ENCODE measurements around the gene ZDHHC4. TPM values are rescaled to one million over a fixed set of nuclear protein-coding genes. Genes with fewer than 3 reads are reported as not detected.

Gene ZDHHC4
- total RNA-seq, 1 experiment from 2014 or later: 62.0 TPM

- Histone ChIP-seq H2BK12ac (ENCODE audit: insufficient read length, low read depth, low read length) (no peak within 1 kb of the TSS), H4K8ac (replicated peaks; ENCODE audit: insufficient read length, low read depth, low read length) (no peak within 1 kb of the TSS), H4K20me1 (ENCODE audit: control insufficient read depth, insufficient read depth, insufficient read length) (no peaks in the 10 kb centered on the region), H2AFZ (ENCODE audit: low read length) (no peak within 1 kb of the TSS), H3K4me1 (ENCODE audit: insufficient read depth, low read length) (peaks cover 5% of the 10 kb centered on the region), H3K27me3 (ENCODE audit: insufficient read depth, low read length) (no peaks in the 10 kb centered on the region), H3K56ac (ENCODE audit: insufficient read length, low read depth, low read length) (no peak within 1 kb of the TSS), H3K27ac (ENCODE audit: insufficient read length, low read depth, low read length) (no peak within 1 kb of the TSS), H3K9me3 (ENCODE audit: control insufficient read depth, low read depth, low read length) (no peaks in the 10 kb centered on the region), H3K4me2 (ENCODE audit: insufficient read depth, insufficient read length, low read length) (peak within 1 kb of the TSS; percentile 83), H3K18ac (ENCODE audit: insufficient read length, low read depth, low read length) (no peak within 1 kb of the TSS), H3K23me2 (ENCODE audit: insufficient read length, low read depth, low read length, poor library complexity, severe bottlenecking) (peaks cover 11% of the 10 kb centered on the region), H3K9ac (ENCODE audit: extremely low read depth, insufficient read length, low read length) (no peak within 1 kb of the TSS), H2BK15ac (ENCODE audit: low read depth, low read length) (no peak within 1 kb of the TSS), H4K91ac (ENCODE audit: insufficient read length, low read depth, low read length) (no peak within 1 kb of the TSS), H3K4ac (ENCODE audit: low read depth, low read length) (no peak within 1 kb of the TSS), H2BK20ac (ENCODE audit: low read depth, low read length, poor library complexity, severe bottlenecking) (no peak within 1 kb of the TSS), H3K79me2 (ENCODE audit: insufficient read depth, low read length) (no peaks in the 10 kb centered on the region), H2AK5ac (ENCODE audit: insufficient read length, low read length) (no peak within 1 kb of the TSS), H2BK5ac (ENCODE audit: insufficient read length, low read length) (no peak within 1 kb of the TSS), H3T11ph (ENCODE audit: low read length) (no peak within 1 kb of the TSS), H3K79me1 (ENCODE audit: insufficient read depth, low read depth, low read length, poor library complexity, severe bottlenecking) (no peaks in the 10 kb centered on the region), H4K5ac (ENCODE audit: insufficient read length, low read depth, low read length) (no peak within 1 kb of the TSS), H3K23ac (ENCODE audit: insufficient read length, low read depth, low read length) (no peak within 1 kb of the TSS), H3K14ac (ENCODE audit: insufficient read depth, low read length) (no peak within 1 kb of the TSS; the same call in 1 of the 2 replicates), H2BK120ac (ENCODE audit: low read depth, low read length, poor library complexity, severe bottlenecking) (no peak within 1 kb of the TSS)
- DNase-seq: no peak
- peak within 1 kb of the TSS in 2 of 3 experiments; percentile 30 to 57; a peak in 3 of 7 replicates for H3K27ac Mint-ChIP-seq
- no peaks in the 10 kb centered on the region; a peak in 1 of 5 replicates for H3K9me3 Mint-ChIP-seq
- H3K36me3 Mint-ChIP-seq (ENCODE audit: insufficient read depth in 1 of 3, low read depth in 3 of 3): peaks cover under 1 to 21% (median 13%) of the 10 kb centered on the region in 3 experiments; a peak in 6 of 7 replicates
- no peaks in the 10 kb centered on the region; the same call in 1 of the 2 replicates for H3K27me3 Mint-ChIP-seq (ENCODE audit: low read depth)
- WGBS (ENCODE audit: extremely low coverage, insufficient read length, low lambda C conversion rate): no CpG with 5 or more reads among the region's 91 CpGs
- peaks cover 9 to 14% of the 10 kb centered on the region in 2 experiments for H3K4me1 Mint-ChIP-seq
- H3K4me3 Mint-ChIP-seq: peak within 1 kb of the TSS; percentile 71 to 82
- 0 out of 3 replicates have a peak, but pooled peaks have one; percentile 17 for TF ChIP-seq CTCF (conservative IDR thresholded peaks at IDR 0.05)
These were observed 37.9 kb downstream of the ZDHHC4 start, which contains the start of gene ZNF853 for GRCh38 chr7:6614953-6615722. Gene ZNF853 (plus strand): TSS chr7:6615610. CDS start chr7:6616175, 565 bp downstream.
